GM18861 (cell line): ENCODE results near the gene C11orf52.

Source experiments
- ATAC-seq: cut with Tn5 transposase; IDR thresholded peaks from one replicate; pipeline ENCODE4 v1.9.1; 2021; ENCODE audit not compliant: unreplicated experiment

The C11orf52 gene

DNA sequence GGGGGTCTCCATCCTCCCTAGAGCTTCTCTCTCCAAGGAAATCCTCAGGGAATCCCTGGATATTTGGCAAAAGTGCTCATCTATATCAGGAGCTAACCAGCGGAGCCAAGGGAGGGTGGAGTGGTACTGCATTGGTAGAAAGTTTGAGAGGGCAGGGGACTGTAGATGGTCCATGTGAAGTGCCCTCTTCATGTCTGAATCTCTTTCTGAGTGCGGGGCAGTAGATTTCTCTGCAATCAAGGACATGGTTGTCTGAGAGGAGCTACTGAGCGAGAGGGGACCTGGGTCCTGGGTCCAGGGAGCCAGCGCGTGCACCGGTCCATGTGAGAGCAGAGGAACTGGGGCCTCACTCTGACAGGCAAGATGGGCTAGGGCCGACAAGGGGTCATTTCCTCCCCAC is 19.1 kb downstream of the C11orf52 start:
- no peak for ATAC-seq

DNA sequence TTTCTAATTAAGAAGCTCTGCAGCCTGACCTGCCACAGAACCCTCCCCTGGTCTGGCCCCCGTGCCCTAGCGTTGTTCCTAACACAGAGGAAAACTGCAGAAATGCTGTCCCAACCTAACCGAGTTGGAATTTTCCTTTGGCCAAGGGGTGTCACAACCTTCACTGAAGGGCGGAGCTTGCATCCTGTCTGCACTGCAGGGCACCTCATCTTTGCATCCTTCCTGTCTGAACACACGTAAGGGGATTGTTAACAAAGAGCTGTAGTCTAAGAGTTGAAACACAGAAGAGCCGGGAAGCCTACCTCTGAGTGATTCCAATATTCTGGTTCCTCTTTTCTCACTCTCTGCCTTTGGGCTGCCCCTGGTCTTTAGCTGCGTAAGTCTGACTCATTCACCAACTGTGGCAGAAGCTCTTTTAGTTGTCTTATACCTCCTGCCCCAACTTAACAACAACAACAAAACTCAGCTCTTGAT is 20.0 kb downstream of the C11orf52 start:
- peak; percentile 88 for ATAC-seq

DNA sequence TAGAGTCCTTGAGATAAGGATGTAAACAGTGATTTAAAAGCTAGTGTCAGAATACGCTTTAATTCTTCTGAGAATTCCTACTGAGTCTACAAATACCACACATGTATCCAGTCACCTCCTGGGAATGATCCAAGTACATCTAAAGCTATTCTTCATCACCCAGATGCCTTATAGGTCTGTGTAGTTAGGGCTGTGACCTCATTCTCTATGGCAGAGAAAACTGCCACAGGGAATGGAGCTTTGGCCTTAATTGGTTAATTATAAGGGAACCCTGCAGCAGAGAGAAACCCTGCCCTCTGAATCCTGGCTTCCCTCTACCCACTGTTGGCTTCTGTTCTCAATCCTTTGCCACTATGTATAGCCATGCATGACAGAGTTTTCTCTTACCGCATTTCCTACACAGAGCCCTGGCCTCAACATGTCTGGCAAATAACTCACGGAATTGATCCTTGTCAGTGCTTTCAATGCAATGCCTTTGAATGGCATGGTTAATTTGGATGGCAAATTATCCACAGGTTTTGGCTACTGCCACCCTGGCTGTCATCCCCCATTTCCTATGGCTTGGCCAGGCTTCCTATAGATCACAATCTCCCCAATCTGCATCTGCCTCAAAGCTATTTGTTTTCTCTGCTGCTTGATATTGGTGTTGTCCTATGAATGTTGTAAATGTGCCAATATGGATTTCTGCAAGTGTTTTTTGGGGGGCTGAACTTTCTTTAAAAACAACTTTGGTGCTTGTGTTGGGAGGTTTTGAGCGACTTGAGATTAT is 21.3 kb downstream of the C11orf52 start:
- ATAC-seq, result no peak

DNA sequence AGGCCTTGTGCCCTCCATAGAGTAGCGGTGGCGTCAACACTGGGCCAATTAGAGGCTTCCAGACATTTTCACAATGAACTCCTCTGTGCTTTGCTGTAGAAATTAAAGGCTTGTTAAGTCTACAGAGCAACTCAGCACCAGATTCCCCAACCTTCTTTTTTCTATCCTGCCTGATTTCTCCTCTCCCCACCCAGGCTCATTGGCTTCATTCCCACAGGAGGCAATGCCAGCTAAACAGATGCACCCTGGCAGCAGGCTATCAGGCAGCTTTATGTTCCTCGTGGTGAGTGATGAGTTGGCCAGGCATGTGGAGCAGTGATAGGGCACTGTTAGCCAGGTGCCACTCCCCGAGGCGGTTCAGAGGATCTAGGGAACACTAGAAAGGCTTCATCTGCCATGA is 23.2 kb downstream of the C11orf52 start:
- ATAC-seq, result no peak

DNA sequence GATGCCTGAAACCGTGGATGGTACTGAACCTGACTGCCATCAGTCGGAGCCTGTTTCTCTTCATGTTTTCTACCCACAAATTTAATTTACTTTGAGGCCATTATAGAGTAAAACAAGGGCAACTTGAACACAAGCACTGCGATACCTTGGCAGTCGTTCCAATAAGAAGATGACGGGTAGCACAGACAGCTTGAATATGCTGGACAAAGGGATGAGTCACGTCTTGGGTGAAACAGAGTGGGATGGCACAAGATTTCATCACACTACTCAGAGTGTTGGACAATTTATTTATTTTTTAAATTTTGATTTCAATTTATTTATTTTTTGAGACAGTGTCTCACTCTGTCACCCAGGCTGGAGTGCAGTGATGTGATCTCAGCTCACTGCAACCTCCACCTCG is 24.1 kb downstream of the C11orf52 start:
- no peak for ATAC-seq

DNA sequence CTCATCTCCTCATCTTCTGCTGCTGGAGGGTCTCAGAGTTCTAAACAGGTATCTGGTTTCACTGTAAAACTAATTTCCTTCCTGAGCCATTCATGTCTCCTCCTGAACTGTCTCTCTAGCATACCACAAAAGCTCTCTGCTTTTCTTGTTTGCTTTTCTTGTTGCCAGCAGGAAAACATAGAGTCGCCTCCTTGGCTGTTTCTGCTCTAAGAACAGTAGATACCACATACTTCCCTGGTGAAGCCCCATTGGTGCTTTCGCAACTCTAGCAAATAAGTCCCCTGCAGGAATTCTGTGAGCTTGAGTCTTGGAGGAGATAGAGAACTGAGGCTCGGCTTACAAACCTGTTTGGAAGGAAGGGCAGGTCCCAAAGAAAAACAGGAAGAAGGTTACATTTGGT is 25.4 kb downstream of the C11orf52 start:
- no peak for ATAC-seq

DNA sequence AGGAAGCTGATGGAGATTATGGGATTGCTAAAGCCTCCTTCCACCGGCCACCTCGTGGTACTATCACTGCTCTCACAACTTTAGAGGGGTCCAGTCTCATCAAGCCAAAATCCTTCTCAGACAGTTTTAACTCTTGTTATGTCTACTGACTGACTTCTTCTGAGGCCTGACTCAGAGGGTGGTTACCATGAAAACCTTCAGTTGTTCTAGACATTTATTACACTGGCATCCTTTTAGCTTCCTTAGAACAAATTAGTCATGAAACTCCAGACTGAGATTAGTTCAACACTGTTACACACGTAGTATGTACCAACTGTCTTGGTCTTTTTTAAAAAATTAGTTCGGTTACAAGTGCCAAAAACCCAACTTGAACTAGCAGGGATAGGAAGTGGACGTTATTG is 25.9 kb downstream of the C11orf52 start:
- ATAC-seq, result no peak

DNA sequence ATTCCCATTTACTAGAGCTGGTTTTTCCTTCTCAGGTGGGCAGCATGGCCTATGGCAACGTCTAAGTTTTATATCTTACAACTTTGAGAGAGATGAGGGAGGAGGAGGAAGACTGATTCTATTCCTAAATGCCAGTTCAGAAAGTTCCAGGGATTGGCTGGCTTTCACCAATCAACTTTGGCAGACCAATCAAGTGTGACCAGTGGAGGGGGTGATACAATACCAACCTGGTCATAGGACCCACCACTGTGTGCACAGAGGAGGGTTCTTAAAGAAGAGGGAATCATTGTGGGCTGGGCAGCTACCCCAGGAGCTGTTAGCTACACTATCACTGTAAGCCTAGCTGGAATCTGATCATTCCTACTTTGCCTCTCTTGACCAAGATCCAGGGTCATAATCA is 26.5 kb downstream of the C11orf52 start:
- no peak for ATAC-seq

DNA sequence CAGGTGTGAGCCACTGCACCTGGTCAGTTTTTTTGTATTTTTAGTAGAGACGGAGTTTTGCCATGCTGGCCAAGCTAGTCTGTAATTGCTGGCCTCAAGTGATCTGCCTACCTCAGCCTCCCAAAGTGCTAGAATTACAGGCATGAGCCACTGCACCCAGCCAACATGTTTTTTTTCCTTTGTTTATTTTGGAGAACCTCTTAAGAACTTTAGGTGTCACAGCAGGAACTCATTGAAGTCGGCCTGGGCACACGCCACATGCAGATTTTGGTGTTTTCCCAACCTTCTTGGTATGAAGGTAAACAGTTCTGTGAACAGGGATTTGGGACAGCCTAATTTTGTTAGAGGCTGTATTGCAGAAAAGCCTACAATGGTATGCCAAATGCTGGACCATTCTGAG is 27.8 kb downstream of the C11orf52 start:
- ATAC-seq, result no peak

DNA sequence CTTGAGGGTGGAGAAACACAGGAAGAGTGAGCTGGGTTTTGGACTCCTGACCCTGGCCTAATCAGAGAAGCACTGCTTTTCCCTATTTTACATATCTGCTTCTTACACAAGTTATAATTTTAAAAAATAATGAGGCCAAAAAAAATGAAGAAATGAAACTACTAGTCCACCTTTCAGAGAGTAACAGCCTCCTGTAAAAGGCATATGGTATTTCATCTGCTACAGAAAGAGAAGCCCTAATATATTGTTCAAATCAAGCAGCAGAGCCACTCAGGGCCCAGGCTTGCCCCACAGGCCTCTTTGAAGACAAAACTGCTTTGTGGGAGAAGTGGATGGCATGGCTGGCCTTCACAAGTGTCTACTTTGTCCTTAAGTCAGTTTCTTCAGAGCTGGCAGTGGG is 28.4 kb downstream of the C11orf52 start:
- ATAC-seq, result no peak

DNA sequence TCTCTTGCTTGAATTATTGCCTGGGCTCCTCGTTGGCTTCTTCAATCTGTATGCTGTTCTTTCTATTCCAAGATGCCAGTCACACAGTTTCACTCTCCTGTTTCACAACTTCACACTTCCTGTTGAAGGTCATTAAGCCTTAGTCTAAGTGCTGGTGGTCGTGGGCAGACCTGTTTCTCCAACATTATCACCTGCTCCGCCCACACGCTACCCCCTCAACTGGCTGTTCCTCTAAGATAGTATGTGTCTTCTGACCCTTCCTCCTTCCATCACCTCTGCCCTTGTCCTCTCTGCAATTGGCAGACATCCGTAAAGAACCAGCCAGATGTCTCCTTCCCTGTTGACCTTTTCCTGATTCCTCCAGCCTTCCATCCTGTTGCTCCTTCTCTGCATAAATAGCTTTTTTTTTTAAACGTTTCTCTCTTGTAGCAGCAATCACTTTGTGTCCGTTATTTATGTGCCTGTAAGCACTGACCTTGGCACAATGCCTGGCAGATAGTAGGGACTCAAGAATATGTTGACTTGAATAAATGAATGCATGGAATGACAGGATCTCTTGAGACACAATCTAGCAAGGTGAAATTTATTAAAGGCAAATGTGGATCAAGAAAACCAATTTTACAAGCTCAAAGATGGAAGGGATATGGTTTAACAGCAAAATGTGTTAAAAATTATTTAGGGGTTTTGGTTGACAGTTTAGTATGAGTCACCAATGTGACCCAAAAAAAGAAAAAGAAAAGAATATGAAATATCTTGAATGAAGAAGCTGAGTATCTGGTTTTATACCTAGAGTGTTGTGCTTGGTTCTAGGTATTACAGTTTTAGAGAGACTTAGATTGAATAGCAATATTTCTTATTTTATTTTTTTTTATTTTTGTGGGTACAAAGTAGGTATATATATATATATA is 31.1 kb downstream of the C11orf52 start:
- ATAC-seq, result no peak

DNA sequence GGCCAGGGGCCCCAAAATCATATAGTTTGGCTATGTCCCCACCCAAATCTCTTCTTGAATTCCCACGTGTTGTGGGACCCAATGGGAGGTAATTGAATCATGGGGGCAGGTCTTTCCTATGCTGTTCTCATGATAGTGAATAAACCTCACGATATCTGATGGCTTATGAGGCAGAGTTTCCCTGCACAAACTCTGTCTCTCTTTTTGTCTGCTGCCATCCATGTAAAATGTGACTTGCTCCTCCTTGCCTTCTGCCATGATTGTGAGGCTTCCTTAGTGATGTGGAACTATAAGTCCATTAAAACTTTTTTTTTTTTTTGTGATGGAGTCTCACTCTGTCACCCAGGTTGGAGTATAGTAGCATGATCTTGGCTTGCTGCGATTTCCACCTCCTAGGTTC is 32.9 kb downstream of the C11orf52 start:
- no peak for ATAC-seq

DNA sequence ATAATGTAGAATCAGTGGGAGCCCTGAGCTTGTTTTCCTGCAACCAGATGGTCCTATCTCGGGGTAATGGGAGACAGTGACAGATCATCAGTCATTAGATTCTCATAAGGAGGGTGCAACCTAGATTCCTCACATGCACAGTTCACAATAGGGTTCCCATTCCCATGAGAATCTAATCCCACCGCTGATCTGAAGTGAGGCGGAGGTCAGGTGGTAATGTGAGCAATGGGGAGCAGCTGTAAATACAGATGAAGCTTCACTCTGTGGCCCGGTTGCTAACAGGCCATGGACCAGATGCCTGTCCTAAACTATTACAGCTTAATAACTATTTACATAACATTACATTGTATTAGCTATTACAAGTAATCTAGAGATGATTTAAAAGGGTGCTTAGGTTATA is 35.4 kb downstream of the C11orf52 start:
- ATAC-seq, result no peak

DNA sequence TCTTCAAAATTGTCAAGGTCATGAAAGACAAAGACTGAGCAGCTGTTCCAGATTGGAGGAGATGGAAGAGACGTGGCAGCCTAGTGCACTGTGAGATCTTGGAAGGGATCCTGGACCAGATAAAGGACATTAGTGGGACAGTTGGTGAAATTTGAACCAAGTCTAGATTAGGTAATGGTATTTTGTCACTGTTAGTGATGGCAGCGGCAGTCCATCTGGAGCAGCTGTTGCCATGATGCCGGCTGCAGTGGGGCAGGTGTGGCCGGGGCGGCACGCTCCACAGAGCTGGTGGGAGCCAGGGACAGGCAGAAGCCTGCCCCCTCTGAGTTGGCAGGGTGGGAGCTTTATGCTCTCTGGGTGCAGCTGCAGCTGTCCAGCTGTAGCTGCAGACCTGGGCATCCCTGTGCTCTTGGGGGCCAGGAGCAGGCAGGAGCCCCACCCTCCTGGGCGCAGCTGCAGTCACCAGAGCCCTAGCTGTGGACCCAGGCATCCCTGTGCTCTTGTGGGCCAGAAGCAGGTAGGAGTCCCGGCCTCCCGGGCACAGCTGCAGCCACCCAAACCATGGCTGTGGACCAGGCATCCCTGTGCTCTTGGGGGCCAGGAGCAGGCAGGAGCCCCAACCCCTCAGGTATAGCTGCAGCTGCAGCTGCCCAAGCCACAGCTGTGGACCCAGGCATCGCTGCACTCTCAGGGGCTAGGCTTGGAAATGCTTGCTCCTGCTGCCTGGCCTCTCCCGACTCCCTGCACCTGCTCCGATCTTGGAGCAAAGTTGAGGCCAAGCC is 39.1 kb downstream of the C11orf52 start:
- ATAC-seq, result no peak

DNA sequence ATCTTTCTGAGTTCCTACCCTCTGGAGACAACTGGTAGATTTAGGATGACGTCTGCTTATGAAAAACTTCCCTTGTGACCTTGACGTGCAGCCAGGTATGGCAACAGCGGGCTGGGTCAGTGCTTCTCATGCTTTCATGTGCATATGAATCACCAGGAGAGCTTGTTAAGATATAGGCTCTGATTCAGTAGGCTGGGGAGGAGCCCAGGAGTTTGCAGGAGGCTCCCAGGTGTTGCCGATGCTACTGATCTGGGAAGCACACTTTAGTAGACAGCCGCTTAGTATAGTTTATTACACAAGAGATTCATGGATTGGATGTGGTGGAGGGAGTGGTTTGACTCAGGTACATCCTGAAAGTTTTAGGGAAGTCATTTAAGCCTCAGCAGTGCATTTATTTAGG is 42.2 kb downstream of the C11orf52 start:
- no peak for ATAC-seq

DNA sequence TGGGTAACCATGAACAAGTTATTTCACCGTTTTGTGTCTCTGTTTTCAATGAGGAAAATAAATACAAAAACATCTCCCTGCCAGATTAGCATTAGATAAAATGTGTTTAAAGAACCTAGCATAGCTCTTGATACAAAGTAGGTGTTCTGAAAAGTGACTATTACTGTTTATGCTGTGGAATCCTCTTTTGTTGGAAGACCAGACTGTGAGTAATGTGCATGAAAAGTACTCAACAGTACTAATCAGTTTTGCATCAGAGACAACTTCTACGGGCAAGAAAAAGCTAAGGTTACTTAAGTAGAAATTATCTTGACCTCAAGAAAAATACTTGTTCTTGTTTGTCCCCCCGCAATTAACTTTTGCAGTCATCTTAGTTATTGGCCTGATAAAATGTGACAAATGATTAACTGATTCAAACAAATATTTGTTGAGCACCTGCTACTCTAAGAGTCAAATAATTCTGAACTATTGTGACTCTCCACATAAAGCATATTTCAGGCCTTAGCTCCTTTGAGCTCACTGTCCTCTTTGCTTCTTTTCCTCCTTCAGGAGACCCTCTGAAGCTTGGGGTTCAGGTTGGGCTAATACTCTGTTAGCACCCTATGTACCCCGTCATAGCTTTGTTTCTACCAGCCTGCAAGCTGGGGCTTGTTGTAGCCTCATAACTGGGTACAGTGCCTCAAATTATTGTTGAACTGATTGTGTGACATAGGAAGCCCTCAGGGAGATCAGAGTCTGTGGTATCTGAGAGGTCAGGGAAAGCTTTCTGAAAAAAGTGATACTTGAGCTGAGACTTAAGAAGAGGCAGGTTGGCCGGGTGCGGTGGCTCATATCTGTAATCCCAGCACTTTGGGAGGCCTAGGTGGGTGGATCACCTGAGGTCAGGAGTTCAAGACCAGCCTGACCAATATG is 42.9 kb downstream of the C11orf52 start:
- no peak for ATAC-seq

DNA sequence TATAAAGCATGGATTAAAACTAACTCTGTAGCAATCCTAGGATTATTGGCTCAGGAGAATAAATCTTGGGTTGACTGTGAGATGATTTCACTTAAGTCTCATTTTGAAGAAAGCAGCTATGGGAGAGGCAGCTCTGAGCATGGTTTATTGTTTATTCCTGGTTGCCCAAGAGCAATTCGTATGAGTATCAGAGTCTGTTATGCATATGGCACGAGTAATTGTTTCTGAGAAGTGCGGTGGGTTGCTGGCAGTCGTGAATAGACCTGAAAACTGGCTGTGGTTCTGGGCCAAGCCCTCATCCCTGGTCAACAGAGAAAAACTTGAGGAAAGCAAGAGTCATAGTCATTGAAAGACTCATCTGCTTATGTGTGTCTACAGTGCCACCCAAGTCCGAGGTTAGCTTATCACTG is 45.2 kb downstream of the C11orf52 start:
- no peak for ATAC-seq

DNA sequence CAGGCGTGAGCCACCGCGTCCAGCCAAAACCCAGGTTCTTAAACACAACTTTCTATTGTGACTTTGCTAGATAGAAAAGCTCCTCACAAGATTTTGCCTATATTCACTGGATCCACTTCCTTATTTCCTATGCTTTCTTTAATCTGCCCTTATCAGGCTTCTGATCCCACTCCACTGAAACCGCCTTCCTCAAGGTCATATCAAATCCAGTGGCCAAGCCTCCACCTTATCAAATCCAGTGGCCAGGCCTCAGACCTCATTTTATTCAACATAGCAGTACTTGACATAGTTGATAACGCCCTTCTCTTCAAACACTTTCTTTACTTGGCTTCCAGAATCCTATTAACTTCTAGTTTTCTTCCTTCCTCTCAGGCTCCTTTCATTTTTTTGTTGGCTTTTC is 48.0 kb downstream of the C11orf52 start:
- no peak for ATAC-seq

DNA sequence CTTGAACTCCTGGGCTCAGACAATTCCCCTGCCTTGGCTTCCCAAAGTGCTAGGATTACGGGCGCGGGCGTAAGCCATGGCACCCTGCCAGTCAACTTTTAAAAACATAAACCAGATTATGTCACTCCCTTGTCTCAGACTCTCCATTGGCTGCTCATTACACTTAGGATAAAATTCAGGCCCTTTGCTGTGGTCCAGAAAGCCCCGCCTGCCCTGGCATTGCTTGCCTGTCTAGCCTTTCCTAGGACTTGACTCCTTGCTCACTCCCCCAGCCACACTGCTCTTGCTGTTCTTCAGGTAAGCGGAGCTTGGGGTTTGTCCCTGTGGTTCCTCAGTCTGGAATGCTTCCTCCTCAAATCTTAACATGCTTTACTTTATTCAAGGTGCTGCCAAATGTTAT is 48.9 kb downstream of the C11orf52 start:
- no peak for ATAC-seq

DNA sequence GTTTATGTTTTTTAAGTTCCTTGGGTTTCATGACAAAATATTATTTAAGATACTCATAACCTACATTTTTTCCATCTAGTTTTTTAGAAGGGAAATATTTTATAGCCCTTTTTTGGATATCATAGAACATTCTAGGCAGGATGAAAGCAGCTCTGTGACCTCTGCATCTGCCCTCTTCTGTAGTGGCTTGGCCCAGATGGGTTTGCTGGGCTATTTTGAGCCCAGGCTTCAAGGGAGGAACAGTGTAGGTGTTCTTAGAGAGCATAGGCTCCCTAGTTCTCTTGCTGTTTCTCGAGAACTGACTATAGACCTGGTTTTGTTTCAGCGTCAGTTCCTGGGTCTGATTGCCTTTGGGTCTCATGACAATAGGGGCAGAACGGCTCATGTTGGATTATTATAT is 50.6 kb downstream of the C11orf52 start:
- ATAC-seq, result no peak
